OCI-LY3 (cell line): ENCODE measurements around the gene OGFR.

Experiments used
- H2AFZ ChIP-seq: fragments of 200-600, 300-600 bp; shearing (Covaris generic); 2 replicates; pipeline ENCODE4 v1.6.0; 2014; ENCODE audit warnings: antibody characterized with exemption, low read depth, low read length
- H3K27ac ChIP-seq: fragments of 200-600, 300-600 bp; sonication (generic); 2 replicates; pipeline ENCODE4 v1.5.1; 2014; ENCODE audit warnings: mild to moderate bottlenecking, low read length, moderate library complexity, mixed read lengths
- H3K27me3 ChIP-seq: fragments of 200-600, 300-600 bp; sonication (generic); 2 replicates; pipeline ENCODE4 v1.6.1; 2014; ENCODE audit warnings: low read depth, low read length, mixed read lengths
- H3K36me3 ChIP-seq: fragments of 200-600, 300-600 bp; sonication (generic); replicated peaks from 2 replicates; pipeline ENCODE3; 2014; ENCODE audit warnings: low read depth, low read length, mixed read lengths
- H3K4me1 ChIP-seq: fragments of 300-600, 200-600 bp; sonication (generic); 2 replicates; pipeline ENCODE4 v1.6.1; 2014; ENCODE audit warnings: low read length, mixed read lengths
- H3K4me2 ChIP-seq: fragments of 200-600, 300-600 bp; sonication (generic); 2 replicates; pipeline ENCODE4 v1.6.1; 2014; ENCODE audit warnings: low read length, mixed read lengths
- H3K4me3 ChIP-seq: fragments of 300-600, 200-600 bp; sonication (generic); 2 replicates; pipeline ENCODE4 v1.5.1; 2014; ENCODE audit warnings: antibody characterized with exemption, mild to moderate bottlenecking, low read length, moderate library complexity
- H3K79me2 ChIP-seq: fragments of 300-600, 200-600 bp; shearing (Covaris generic); 2 replicates; pipeline ENCODE4 v1.6.1; 2014; ENCODE audit warnings: mild to moderate bottlenecking, low read length, mixed read lengths
- H3K9ac ChIP-seq: fragments of 300-600, 200-600 bp; shearing (Covaris generic); 2 replicates; pipeline ENCODE4 v1.6.0; 2014; ENCODE audit warnings: mild to moderate bottlenecking, low read length, moderate library complexity
- H3K9me3 ChIP-seq: fragments of 200-600, 300-600 bp; shearing (Covaris generic); 2 replicates; pipeline ENCODE4 v1.6.1; 2014; ENCODE audit warnings: low read length, mixed read lengths; ENCODE audit not compliant: insufficient read depth
- H4K20me1 ChIP-seq: fragments of 200-600, 300-600 bp; sonication (generic); 2 replicates; pipeline ENCODE4 v1.6.1; 2016; ENCODE audit warnings: low read length, mixed read lengths; ENCODE audit not compliant: insufficient read depth
- CTCF ChIP-seq: fragments of 200-600, 300-600 bp; sonication (generic); IDR thresholded peaks from 2 replicates; pipeline ENCODE4 v1.5.1; 2014; ENCODE audit warnings: antibody characterized with exemption, low read length, low read depth
- EZH2phosphoT487 ChIP-seq: fragments of 200-600 bp; shearing (Covaris generic); IDR thresholded peaks from 2 replicates; pipeline ENCODE4 v1.6.1; 2018; ENCODE audit warnings: antibody characterized with exemption, mixed run types, low read depth

OGFR gene

DNA sequence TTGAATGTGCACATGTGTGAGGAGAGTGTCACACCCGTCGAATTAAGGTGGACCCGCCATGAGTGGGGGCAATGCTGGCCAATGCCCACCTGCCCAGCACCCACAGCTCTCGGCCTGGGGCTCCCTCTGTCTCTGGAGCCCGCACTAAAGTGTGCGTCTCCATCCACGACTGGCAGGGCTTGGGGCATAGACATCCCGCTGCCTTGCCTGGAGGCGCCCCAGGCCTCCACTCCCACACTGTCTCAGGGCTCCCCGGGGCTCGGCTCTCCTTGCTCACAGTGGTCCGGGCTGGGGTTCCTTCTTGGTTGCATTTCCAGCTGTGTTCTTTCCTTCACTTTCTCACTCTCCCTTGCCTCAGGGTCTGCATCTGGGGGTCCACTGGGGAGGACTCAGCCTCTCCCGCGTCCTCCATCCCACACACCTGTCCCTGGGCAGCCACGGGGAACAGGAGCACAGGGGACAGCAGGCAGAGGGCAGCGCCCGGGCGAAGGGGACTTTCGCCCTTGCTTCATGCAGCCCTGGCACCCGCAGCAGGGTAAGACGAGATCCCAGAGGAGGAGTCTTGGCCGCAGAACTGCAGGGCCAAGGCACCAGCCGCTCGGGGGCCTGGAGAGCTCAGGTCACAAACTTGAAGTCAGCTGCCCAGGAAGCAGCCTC, 28.5 kb upstream of the OGFR start:
- Histone ChIP-seq H3K27ac (no peak overlapping the region), H3K27me3 (peaks cover 11% of the 10 kb centered on the region), H3K9ac (no peak overlapping the region), H3K9me3 (no peaks in the 10 kb centered on the region), H3K4me3 (peak overlapping the region; percentile 60), H2AFZ (no peak overlapping the region), H3K36me3 (no peaks in the 10 kb centered on the region), H3K4me2 (peak overlapping the region; percentile 64), H3K79me2 (no peaks in the 10 kb centered on the region), H3K4me1 (peaks cover 9% of the 10 kb centered on the region), H4K20me1 (no peaks in the 10 kb centered on the region)
- TF ChIP-seq CTCF (no peak), EZH2phosphoT487 (no peak)

- Histone ChIP-seq H3K9ac (no peak overlapping the region), H3K9me3 (no peaks in the 10 kb centered on the region), H3K27ac (no peak overlapping the region), H2AFZ (peak overlapping the region; percentile 62; the same call in 1 of the 2 replicates), H3K4me3 (peak overlapping the region; percentile 60), H3K4me1 (peaks cover 9% of the 10 kb centered on the region), H3K27me3 (peaks cover 11% of the 10 kb centered on the region), H3K4me2 (peak overlapping the region; percentile 67), H3K79me2 (no peaks in the 10 kb centered on the region), H4K20me1 (no peaks in the 10 kb centered on the region), H3K36me3 (no peaks in the 10 kb centered on the region)
- TF ChIP-seq CTCF (no peak), EZH2phosphoT487 (no peak)
These were observed 27.7 kb upstream of the OGFR start for GRCh38 chr20:62776692-62777527.

GRCh38 chr20:62777528-62777830, 27.2 kb upstream of the OGFR start:
- H2AFZ ChIP-seq = no peak overlapping the region
- peak overlapping the region; percentile 57 for H3K4me3 ChIP-seq
- H3K4me2 ChIP-seq = peak overlapping the region; percentile 67
- H3K4me1 ChIP-seq = peaks cover 9% of the 10 kb centered on the region
- TF ChIP-seq EZH2phosphoT487 (no peak), CTCF (no peak)
- no peak overlapping the region for H3K27ac ChIP-seq
- H4K20me1 ChIP-seq = no peaks in the 10 kb centered on the region
- H3K9me3 ChIP-seq = no peaks in the 10 kb centered on the region
- H3K9ac ChIP-seq = no peak overlapping the region
- peaks cover 11% of the 10 kb centered on the region for H3K27me3 ChIP-seq
- no peaks in the 10 kb centered on the region for H3K79me2 ChIP-seq
- H3K36me3 ChIP-seq = no peaks in the 10 kb centered on the region

GRCh38 chr20:62778058-62778457, 26.6 kb upstream of the OGFR start:
- H3K79me2 ChIP-seq = no peaks in the 10 kb centered on the region
- TF ChIP-seq EZH2phosphoT487 (no peak), CTCF (no peak)
- H3K27ac ChIP-seq = no peak overlapping the region
- no peak overlapping the region for H2AFZ ChIP-seq
- no peaks in the 10 kb centered on the region for H3K36me3 ChIP-seq
- no peak overlapping the region for H3K9ac ChIP-seq
- no peak overlapping the region for H3K4me2 ChIP-seq
- H3K4me1 ChIP-seq = peaks cover 9% of the 10 kb centered on the region
- peaks cover 6% of the 10 kb centered on the region for H3K27me3 ChIP-seq
- no peaks in the 10 kb centered on the region for H3K9me3 ChIP-seq
- no peak overlapping the region for H3K4me3 ChIP-seq
- no peaks in the 10 kb centered on the region for H4K20me1 ChIP-seq
